ENCODE data around the gene PNO1.
A peak's percentile ranks its signal among the peaks of the same experiment; 100 is the strongest.
"Not testable (repeated sequence)": the region's sequence is repeated elsewhere in the genome, so short reads cannot be mapped to it uniquely, and the experiment has no call there.

PNO1 gene

GRCh38 chr2:68157402-68158133 is at the start of gene PNO1:
Gene PNO1, plus strand, starts transcription at chr2:68157888. Its CDS starts 47 bp downstream, at chr2:68157935.
- peak; percentile 86 for DNase-seq

DNA sequence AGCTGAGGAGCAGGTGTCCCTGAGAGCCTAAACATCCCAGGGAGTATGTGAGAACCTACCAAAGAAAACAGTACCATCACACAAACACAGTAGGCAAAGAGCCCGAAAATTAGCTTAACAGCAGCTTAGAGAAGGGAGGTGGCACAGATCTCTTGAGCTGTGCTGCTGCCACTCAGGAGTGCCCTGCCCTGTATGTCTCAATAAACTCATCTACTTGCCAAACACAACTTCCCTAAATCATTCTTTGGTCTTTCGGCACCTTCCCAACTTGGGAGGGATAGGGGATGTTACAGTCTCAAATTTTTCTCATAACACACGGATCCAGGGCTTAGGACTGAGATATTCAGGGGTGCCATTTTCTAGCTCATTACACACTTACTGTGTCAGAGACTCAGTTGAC is 49.6 kb upstream of the PNO1 start:
- DNase-seq = no peak

DNA sequence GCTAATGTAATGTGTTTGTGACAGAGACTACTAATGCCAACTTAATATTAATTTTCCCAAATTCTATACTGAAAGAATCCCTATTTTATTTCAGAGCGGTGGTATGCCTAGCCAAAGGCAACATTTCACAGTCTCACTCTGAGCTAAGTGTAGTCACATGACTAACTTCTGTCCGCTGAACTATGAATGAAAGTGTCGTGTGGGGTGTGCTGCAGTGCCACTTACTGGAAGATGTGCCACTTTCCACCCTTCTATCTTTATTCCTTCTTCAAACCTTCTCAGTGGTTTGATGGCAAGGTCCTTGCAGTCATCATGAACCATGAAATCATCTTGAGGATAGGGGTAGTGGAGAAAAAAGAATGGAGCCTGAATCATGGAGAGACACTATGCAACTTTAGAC is 47.6 kb upstream of the PNO1 start:
- DNase-seq = no peak

- no peak for DNase-seq
Observed at GRCh38 chr2:68115965-68116364, 41.7 kb upstream of the PNO1 start.

- DNase-seq = not testable (repeated sequence)
Observed at GRCh38 chr2:68117922-68118321, 39.8 kb upstream of the PNO1 start.

DNA sequence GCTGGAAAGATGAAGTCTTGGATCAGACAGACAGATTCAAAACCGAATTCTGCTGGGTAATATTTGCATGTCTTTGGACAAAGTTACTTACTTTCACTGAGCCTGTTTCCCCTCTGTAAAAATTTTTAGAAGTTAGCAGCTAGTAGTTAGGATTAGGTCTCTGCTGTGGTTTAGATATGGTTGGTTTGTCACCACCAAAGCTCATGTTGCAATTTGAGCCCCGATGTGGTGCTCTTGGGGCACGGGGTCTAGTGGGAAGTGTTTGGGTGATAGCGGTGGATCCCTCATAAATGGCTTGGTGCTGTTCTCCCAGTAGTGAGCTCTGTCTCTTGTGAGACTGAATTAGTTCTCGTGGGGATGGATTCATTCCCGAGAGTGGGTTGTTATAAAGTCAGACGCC is 38.9 kb upstream of the PNO1 start:
- no peak for DNase-seq

DNA sequence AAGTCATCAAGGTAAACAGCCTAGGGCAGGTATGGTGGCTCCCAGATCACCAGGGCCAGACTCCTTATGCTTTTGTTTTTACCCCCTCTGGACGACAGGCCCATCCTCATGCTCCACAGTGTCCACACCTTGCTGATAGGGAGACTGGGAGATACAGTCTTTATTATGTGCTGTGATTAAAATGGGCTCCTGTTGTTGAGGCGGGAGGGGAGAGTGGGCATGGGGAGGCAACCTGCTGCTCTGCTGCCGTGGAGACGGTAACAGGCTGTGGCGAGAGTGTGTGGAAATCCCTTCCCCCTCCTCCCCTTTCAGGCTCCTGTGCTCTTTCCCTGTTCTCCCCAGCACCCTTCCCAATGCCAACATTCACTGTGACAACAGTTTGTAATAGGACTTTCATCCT is 38.2 kb upstream of the PNO1 start:
- no peak for DNase-seq

DNA sequence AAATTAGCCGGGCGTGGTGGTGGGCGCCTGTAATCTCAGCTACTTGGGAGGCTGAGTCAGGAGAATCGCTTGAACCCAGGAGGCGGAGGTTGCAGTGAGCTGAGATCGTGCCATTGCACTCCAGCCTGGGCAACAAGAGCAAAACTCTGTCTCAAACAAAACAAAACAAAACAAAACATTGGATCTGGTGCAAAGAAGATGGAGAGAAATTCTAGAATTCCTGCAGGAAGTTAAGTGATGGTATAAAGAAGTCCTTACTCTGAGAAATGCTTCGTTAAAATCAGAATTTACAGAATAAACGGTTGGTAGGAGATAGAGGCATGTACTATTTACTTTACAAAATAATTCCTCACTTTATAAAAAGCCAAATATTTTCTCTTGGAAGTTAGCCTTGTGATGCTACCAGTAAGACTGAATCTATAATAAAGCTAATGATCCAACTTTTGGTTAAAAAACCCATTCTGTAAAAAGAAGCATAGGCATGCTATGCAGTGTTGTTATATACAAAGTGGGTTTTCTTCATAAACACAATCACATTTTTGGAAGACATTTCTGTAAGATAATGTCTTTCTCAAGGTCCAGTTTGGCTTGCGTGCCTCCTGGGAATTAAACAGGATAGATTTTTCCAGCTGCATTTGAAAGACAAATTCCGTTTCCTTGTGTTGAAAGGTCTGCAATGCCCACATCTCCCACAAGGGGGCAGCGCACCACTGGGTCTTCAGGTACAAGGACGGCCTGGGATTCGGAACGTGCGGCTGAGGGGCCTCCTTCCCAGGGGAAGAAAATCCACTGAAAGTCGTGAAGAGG is 35.6 kb upstream of the PNO1 start:
- DNase-seq = no peak

- no peak for DNase-seq
Observed at GRCh38 chr2:68122680-68122964, 35.1 kb upstream of the PNO1 start.

DNA sequence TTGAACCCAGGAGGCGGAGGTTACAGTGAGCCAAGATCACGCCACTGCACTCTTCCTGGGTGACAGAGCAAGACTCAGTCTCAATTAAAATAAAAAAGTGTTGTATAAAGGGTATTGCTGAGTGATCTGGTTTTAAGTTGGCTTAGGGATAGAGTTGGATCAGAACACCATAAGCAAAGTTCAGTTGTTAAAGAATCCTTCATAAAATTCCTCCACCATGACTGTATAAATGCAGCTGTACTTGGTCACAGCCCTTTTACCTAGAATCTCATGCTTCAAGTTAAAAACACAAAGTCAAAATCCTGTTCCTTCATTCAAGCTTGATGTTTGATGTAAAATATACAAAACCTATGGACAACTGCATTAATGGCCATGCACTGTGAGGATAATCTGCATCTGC is 33.4 kb upstream of the PNO1 start:
- no peak for DNase-seq

DNA sequence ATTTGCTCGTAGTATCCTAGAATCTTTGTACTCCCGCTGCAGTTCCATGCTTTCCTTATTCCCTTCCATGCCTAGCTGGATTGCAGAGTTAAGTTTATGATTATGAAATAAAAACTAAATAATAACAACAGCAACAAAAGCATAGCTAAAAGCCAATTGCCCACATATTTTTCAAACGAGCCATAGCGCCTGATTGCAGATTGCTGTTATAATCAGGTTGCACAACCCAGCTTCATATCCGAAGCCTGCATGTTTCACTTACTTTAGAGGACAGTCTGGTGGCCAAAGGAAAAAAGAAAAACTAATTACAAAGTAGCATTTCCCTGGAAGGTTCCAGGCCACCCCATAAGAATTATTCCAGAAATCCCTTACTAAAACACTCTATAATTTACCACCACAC is 31.9 kb upstream of the PNO1 start:
- DNase-seq = no peak

- no peak for DNase-seq
Observed at GRCh38 chr2:68126561-68126960, 31.1 kb upstream of the PNO1 start.

GRCh38 chr2:68127358-68128242 is 30.1 kb upstream of the PNO1 start:
- DNase-seq = no peak

DNA sequence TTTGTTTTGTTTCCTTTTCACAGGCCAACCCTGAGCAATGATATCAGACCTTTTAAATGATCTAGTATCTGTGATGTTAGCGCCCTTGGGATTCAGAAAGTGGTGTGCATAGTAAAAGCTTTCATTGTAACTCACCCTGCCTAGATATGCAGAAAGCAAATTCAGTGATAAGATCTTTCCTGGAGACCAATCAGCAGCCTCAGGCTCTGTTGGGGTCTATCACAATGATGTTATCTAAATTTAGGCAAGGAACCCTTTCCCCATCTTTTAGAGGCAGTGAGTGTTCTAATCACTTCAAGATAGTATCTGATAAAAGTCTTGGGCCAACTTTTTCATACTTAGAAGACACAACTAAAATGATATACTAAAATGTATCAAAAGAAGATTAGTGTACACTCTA is 23.6 kb upstream of the PNO1 start:
- DNase-seq = no peak

GRCh38 chr2:68134554-68134953 is 23.1 kb upstream of the PNO1 start:
- no peak for DNase-seq

GRCh38 chr2:68135448-68136320 is 22.0 kb upstream of the PNO1 start:
- DNase-seq = no peak

- DNase-seq = no peak
Observed at GRCh38 chr2:68141875-68142274, 15.8 kb upstream of the PNO1 start.

DNA sequence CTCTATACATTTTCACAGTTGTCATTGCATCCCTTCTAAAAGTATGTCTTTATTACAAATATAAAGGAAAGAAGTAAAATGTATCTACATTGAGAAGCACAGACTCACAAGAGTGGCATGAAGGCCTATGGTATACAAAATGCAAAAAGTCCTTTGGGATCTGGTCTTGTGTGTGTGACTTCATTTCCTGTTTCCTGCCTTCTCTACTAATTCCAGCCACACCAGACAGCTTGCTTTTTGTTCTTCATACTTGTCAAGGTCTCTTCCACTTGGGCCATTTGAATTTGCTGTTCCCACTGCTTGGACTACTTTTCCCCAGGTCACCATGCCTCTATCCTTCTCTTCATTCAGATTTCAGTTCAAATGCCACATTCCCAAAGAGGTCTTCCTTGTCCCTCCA is 6.7 kb upstream of the PNO1 start:
- DNase-seq = no peak

GRCh38 chr2:68152681-68153347 is 4.9 kb upstream of the PNO1 start:
- no peak for DNase-seq

DNA sequence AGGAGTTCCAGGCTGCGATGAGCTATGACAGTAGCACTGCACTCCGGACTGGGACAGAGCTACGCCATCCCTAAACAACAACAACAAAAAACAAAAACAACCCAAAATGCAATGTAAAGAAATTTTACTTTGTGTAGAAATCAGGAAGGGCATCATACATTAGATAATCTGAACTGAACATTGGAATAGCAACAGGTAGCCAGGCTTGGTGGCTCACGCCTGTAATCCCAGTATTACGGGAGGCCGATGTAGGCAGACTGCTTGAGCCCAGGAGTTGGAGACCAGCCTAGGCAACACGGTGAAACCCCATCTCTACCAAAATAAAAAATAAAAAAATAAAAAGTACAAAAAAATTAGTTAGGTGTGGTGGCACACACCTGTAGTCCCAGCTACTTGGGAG is 2.1 kb upstream of the PNO1 start:
- DNase-seq = no peak

- no peak for DNase-seq
Observed at GRCh38 chr2:68156419-68156818, 1.3 kb upstream of the PNO1 start.

DNA sequence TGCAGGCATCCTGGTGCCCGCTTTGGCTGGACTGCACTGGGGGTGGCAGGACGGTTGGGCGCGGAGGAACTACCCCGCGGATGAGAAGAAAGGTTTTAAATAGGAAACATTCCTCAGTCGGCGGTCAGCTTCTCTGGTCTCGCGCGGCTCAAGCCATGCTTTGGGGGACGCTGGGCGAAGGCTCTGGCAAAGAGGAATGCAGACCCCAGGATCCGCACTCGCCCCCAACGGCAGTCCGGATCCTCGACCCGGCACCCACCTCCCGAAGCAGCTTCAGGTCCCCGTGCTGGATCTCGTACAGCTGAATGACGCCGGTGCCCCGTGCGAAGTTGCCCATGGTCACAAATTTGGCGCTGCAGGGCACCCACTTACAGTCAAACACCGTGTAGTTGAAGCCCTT is 686 bp upstream of the PNO1 start:
- no peak for DNase-seq

Data from NCI-H187 treated with DMSO at 0.1 percent for 48 hours (cell line).